Activated CD8-positive, alpha-beta memory T cell treated with anti-CD3 and anti-CD28 coated beads, Interleukin-2, amount 50 U/mL, for 48 hours (primary cell): ENCODE results near the gene ACVR1B.
A peak's percentile ranks its signal among the peaks of the same experiment; 100 is the strongest.

Experiments
- DNase-seq: peaks from one replicate; pipeline ENCODE4 v3.0.0-alpha.2; 2020

The ACVR1B gene

DNA sequence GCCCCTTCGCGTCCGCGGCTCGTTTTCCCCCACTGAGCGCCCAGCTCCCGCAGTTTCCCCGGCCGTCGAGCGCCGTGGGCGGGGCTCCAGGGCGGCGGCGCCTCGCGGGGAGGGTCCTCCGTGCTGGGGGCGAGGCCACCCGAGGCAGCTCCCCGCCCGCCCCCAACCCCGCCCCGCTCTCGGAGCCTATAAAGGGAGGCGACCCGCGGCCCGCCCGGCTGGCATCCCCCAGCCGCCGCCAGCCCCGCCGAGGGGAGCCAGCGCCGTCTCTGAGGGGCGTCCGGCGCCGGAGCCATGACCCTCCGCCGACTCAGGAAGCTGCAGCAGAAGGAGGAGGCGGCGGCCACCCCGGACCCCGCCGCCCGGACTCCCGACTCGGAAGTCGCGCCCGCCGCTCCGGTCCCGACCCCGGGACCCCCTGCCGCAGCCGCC, 55.2 kb downstream of the ACVR1B start, which contains the start of gene TAMALIN:
Gene TAMALIN (plus strand): TSS at position 221 of the 432 bp plus-strand sequence. CDS start 74 bp downstream, at position 295.
- peak; percentile 88 for DNase-seq

DNA sequence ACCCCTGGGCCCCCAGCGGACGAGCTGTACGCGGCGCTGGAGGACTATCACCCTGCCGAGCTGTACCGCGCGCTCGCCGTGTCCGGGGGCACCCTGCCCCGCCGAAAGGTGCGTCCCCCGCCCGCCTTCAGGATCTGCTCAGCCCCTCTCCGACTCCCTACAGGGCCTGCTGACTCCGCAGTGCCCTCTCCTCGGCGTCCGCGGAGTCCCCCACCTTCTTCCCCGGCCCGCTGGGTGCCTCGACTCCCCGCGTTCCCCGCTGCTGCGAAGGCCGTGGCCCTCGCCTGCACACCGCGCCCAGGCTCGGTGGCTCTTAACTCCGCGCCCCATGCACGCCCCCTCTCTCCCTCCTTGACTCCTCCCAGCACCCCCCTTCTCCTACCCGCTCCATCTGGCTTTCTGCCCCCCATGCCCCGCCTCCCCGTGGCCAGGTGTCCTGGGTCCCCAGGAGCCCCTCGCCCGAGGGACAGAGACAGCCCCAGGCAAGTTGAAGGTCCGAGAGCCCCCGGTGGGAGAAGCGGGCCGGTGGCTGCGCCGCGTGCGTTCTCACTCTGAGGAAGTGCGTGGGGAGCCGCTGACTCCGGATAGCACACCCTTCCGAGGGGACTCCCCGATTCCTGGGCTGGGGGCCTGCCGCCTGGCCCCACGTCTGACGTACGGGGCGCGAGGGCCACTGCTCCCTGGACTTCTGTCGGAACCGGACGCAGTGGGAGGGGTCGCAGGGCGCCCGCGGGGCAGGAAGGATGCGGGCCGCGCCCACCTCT, 55.8 kb downstream of the ACVR1B start:
- DNase-seq, result peak; percentile 73

- DNase-seq, result no peak
Observed at GRCh38 chr12:52007982-52008510, 56.5 kb downstream of the ACVR1B start.

- DNase-seq, result no peak
Observed at GRCh38 chr12:52009081-52009751, 57.7 kb downstream of the ACVR1B start.

- DNase-seq, result no peak
Observed at GRCh38 chr12:52010152-52010622, 58.7 kb downstream of the ACVR1B start.

GRCh38 chr12:52010692-52011601, 59.4 kb downstream of the ACVR1B start:
- no peak for DNase-seq

DNA sequence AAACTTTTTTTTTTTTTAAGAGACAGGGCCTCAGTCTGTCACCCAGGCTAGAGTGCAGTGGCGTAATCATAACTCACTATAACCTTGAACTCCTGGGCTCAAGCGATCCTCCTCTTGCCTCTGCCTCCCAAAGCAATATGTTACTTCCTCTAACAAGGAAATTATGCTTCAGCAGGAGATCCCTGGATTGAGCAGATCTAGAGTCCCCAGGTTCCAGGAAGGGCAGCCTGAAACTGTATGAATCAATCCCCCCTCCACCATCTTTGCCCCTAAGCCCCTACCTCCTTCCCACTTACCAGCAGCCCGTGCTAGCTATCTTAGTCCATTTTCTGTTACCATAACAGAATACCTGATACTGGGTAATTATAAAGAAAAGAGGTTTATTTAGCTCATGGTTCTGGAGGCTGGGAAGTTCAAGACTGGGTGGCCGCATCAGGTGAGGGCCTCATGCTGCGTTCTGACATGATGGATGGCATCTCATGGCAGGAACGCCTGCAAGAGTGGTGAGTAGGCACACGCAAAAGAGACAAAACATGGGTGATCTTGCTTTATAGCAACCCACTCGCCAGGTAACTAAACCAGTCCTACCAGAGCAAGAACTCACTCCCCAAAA, 60.2 kb downstream of the ACVR1B start:
- no peak for DNase-seq

- DNase-seq, result no peak
Observed at GRCh38 chr12:52013626-52014310, 62.3 kb downstream of the ACVR1B start.

GRCh38 chr12:52014567-52015530, 63.4 kb downstream of the ACVR1B start:
- DNase-seq, result no peak

- DNase-seq, result no peak
Observed at GRCh38 chr12:52015532-52016041, 64.1 kb downstream of the ACVR1B start.

DNA sequence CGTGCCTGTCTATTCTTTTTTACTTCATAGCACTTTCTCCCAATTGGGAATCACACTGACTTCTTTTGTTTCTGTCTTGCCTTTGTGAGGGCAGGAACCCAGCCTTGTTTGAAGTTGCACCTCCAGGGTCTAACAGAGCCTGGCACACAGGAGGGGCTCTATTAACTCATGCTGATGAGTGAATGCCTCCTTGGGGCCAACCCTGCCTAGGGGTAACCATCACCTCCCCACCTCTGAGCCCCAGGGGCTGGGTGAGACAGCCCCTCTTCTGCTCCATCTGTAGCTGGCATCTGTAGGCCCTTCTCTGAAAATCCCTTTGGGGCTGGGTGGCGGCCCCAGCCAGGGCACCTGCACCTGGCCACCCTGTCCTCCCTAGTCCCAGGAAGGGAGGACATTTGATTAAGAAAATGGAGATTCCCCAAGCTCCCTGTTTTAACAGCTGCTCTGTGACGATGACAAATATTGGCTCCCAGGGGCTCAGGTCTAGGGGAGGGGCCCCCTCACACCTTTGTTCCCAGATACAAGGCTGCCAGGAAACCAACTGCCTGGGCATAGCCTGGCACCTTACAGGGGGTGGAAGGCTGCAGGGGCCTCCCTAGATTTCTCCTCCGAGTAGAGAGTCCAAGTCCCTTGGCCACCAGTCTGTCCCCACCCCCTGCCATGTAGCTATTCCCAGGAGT, 67.1 kb downstream of the ACVR1B start:
- no peak for DNase-seq

- DNase-seq, result no peak
Observed at GRCh38 chr12:52019113-52019770, 67.7 kb downstream of the ACVR1B start.

- DNase-seq, result peak; percentile 77
Observed at GRCh38 chr12:52020539-52021336, 69.2 kb downstream of the ACVR1B start.

DNA sequence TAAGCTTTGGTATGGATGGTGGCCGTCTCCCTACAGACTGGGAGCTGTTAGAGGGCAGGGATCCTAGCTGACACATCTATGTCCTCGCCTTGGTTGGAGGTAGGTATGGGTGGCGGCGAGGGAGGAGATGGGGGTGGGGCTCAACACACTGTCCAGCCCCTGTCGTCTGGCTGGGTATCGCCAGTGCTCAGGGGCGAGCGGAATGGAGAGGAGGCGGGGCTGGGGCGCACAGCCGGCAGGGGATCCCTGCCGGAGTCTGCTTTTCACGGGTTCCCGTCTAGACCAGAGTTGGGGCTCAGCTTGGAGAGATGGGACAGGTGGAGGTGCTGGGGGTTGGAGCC, 71.3 kb downstream of the ACVR1B start:
- no peak for DNase-seq

DNA sequence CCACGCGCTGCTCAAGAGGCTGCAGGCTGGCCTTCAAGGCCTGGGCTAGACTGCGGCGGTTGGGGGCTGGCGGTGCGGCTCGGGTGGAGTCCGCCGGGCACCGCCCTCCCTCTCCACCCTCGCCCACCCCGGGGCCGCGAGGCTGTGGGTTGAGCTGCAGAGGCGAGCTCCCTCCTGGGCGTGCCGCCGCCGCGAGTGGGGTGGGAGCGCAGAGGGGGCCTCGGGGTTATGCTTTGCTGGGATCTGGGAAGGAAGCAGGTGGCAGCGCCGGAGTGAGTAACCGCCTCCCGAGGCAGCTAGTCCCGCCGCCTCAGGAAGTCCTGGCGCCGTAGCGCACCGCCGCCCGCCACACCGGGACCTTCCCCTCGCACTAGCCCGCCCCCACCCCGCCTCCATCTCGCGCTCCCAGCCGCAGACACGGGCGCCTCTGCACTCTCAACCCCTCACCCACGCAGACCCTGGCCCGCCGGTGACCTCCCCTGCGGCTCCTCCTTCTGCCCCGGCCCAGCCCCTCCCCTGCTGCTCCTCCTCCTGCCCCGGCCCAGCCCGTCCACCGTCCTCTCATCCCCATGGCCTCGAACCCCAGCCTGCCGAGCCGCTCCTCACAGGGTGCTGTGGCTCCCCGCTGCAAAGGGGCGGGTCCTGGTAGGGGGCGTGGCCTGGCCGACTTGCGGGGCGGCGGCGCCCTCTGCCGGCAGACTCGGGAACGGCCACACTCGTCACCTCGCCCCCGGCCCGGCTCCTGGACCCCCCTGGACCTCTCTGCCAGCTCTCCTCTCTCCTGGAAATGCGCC, 71.9 kb downstream of the ACVR1B start:
- DNase-seq, result peak; percentile 98

DNA sequence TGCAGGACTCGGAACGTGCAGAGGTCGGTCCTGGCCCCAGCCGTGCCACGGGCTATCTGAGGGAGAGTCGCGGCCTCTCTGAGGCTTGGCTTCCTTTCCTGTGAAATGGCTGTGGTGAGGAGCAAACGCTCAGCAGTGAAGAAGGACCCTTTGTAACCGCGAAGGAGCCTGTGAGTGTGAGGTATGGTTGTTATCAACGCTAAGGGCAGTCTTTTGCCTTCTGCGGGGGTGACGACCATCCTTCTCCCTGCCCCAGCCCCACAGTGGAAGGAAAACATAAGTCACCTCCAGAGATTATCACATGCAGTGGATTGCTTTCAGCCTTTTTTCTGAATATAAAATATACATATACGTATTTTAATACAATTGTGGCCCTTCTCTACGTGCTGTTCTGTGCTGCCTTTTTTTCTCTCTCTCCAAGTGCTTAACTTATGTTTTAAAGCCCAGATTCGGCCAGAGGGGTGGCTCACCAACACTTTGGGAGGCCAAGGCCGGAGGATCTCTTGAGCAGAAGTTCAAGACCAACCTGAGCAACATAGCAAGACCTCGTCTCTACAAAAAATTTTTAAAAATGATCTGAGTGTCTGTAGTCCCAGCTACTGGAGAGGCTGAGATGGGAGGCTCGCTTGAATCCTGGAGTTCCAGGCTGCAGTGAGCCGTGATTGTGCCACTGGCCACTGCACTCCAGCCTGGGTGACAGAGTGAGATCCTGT, 72.6 kb downstream of the ACVR1B start:
- DNase-seq, result no peak

DNA sequence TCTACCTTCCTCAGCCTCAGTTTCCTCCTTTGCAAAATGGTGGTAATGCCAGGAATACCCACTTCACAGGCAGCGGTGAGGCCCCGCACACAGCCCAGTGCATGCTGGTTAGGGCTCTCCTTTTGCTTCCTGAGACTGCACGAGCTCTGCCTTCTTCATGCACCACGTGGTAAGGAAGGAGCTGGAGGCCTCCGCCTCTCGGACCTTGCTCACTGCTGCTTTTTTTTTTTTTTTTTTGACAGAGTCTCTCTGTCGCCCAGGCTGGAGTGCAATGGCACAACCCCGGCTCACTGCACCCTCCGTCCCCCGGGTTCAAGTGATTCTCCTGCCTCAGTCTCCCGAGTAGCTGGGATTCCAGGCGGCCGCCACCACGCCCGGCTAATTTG, 73.3 kb downstream of the ACVR1B start:
- peak; percentile 80 for DNase-seq
